ENCODE data around the gene WDFY4.

WDFY4 gene

GRCh38 chr10:48684792-48685623 lies at the start of gene WDFY4:
Gene WDFY4, plus strand, starts transcription at chr10:48684873. Its CDS starts 24,860 bp downstream, at chr10:48709733.
- no peak for DNase-seq (ENCODE audit: low read depth)
- H3K4me3 ChIP-seq (ENCODE audit: control insufficient read depth, low read depth, low read length), result no peak within 1 kb of the TSS
- TF ChIP-seq, protein P1, sequence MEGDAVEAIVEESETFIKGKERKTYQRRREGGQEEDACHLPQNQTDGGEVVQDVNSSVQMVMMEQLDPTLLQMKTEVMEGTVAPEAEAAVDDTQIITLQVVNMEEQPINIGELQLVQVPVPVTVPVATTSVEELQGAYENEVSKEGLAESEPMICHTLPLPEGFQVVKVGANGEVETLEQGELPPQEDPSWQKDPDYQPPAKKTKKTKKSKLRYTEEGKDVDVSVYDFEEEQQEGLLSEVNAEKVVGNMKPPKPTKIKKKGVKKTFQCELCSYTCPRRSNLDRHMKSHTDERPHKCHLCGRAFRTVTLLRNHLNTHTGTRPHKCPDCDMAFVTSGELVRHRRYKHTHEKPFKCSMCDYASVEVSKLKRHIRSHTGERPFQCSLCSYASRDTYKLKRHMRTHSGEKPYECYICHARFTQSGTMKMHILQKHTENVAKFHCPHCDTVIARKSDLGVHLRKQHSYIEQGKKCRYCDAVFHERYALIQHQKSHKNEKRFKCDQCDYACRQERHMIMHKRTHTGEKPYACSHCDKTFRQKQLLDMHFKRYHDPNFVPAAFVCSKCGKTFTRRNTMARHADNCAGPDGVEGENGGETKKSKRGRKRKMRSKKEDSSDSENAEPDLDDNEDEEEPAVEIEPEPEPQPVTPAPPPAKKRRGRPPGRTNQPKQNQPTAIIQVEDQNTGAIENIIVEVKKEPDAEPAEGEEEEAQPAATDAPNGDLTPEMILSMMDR (conservative IDR thresholded peaks at IDR 0.05; ENCODE audit: control insufficient read depth, insufficient read depth, low read depth, low read length), result no peak

- no peak for DNase-seq (ENCODE audit: low read depth)
- no peak overlapping the region for H3K4me3 ChIP-seq (ENCODE audit: control insufficient read depth, low read depth, low read length)
- TF ChIP-seq, protein P1 (conservative IDR thresholded peaks at IDR 0.05; ENCODE audit: control insufficient read depth, insufficient read depth, low read depth, low read length), result no peak
These were observed 49.6 kb upstream of the WDFY4 start for GRCh38 chr10:48634984-48635557.

DNA sequence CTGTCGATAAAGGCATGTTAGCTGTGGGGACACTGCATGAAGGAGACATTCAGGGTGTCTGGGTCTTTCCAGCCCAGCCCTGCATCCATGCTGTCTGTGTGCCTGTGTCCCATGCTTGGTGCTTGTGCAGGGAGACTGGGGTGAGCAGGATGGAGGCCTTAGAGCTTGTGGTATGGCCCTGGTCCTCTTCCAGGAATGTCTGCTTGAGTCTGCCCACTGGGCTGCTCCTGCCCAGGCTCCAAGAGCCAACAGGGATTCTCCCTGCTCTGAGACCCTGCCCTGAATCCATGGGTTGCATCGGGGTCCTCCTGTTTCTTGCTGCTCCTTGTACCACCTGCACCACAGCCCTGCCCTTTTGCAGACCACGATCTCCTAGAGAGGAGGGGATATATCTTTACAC lies 48.4 kb upstream of the WDFY4 start:
- no peak overlapping the region for H3K4me3 ChIP-seq (ENCODE audit: control insufficient read depth, low read depth, low read length)
- DNase-seq (ENCODE audit: low read depth), result no peak
- TF ChIP-seq, protein P1 (conservative IDR thresholded peaks at IDR 0.05; ENCODE audit: control insufficient read depth, insufficient read depth, low read depth, low read length), result no peak

GRCh38 chr10:48636901-48637300 lies 47.8 kb upstream of the WDFY4 start:
- TF ChIP-seq, protein P1 (conservative IDR thresholded peaks at IDR 0.05; ENCODE audit: control insufficient read depth, insufficient read depth, low read depth, low read length), result no peak
- DNase-seq (ENCODE audit: low read depth), result no peak
- no peak overlapping the region for H3K4me3 ChIP-seq (ENCODE audit: control insufficient read depth, low read depth, low read length)

DNA sequence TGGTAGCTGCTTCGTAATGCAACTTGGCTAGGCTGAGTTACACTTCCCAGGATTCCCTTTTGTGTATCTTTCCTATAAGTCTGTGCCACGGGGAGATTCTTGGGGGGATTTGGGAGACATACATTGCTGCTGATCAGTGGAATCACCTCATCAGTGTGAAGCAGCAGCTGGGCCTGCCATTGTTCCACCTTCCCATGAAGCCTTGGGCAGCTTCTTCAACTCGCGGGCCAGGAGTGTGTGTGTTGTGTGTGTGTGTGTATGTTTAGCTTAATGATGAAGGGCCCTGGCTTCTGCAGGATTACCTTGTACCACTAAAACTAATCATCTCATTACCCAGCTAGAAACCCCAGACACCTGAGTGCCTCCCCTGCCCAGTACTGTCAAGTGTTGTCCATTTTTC lies 46.5 kb upstream of the WDFY4 start:
- H3K4me3 ChIP-seq (ENCODE audit: control insufficient read depth, low read depth, low read length), result no peak overlapping the region
- DNase-seq (ENCODE audit: low read depth), result no peak
- TF ChIP-seq, protein P1 (conservative IDR thresholded peaks at IDR 0.05; ENCODE audit: control insufficient read depth, insufficient read depth, low read depth, low read length), result no peak

- DNase-seq (ENCODE audit: low read depth), result no peak
- no peak overlapping the region for H3K4me3 ChIP-seq (ENCODE audit: control insufficient read depth, low read depth, low read length)
- TF ChIP-seq, protein P1 (conservative IDR thresholded peaks at IDR 0.05; ENCODE audit: control insufficient read depth, insufficient read depth, low read depth, low read length), result no peak
These were observed 45.7 kb upstream of the WDFY4 start for GRCh38 chr10:48638739-48639527.

All from fibroblast of mammary gland (primary cell).